OCI-LY3 (cell line): Measurements from ENCODE around the gene ZC3H12C.

Source experiments
- CTCF ChIP-seq: fragments of 200-600, 300-600 bp; sonication (generic); IDR thresholded peaks from 2 replicates; pipeline ENCODE4 v1.5.1; 2014; ENCODE audit warnings: antibody characterized with exemption, low read length, low read depth
- EZH2phosphoT487 ChIP-seq: fragments of 200-600 bp; shearing (Covaris generic); IDR thresholded peaks from 2 replicates; pipeline ENCODE4 v1.6.1; 2018; ENCODE audit warnings: antibody characterized with exemption, mixed run types, low read depth

- TF ChIP-seq CTCF (no peak), EZH2phosphoT487 (no peak)
Observed at GRCh38 chr11:110095554-110095953, 2.4 kb downstream of the ZC3H12C start.
